Kidney capillary endothelial cell (primary cell): Measurements from ENCODE around the gene MARK2.

ENCODE experiments used
- DNase-seq: peaks from one replicate; pipeline ENCODE4 v3.0.0-alpha.2; 2018; ENCODE audit warnings: low spot score

The MARK2 gene

GRCh38 chr11:63882555-63883242 lies 43.8 kb downstream of the MARK2 start:
- no peak for DNase-seq

- no peak for DNase-seq
These were observed 44.9 kb downstream of the MARK2 start for GRCh38 chr11:63883791-63884190.

GRCh38 chr11:63884196-63884932 lies 45.5 kb downstream of the MARK2 start:
- no peak for DNase-seq

- DNase-seq: no peak
These were observed 48.6 kb downstream of the MARK2 start for GRCh38 chr11:63887386-63887999.

- DNase-seq: no peak
These were observed 49.5 kb downstream of the MARK2 start for GRCh38 chr11:63888170-63889086.

GRCh38 chr11:63889344-63889743 lies 50.4 kb downstream of the MARK2 start:
- DNase-seq: no peak

- no peak for DNase-seq
These were observed 51.5 kb downstream of the MARK2 start for GRCh38 chr11:63890368-63890767.

- no peak for DNase-seq
These were observed 53.3 kb downstream of the MARK2 start for GRCh38 chr11:63892228-63892627.

- DNase-seq: no peak
These were observed 54.4 kb downstream of the MARK2 start for GRCh38 chr11:63893355-63893754.

GRCh38 chr11:63896071-63896470 lies 57.2 kb downstream of the MARK2 start:
- DNase-seq: no peak

GRCh38 chr11:63897459-63898146 lies 58.7 kb downstream of the MARK2 start:
- DNase-seq: no peak

GRCh38 chr11:63901660-63902059 lies 62.8 kb downstream of the MARK2 start:
- DNase-seq: no peak

- DNase-seq: no peak
These were observed 65.0 kb downstream of the MARK2 start for GRCh38 chr11:63903884-63904283.

- no peak for DNase-seq
These were observed 65.8 kb downstream of the MARK2 start for GRCh38 chr11:63904743-63905142.

GRCh38 chr11:63905179-63905578 lies 66.3 kb downstream of the MARK2 start:
- no peak for DNase-seq

GRCh38 chr11:63906087-63906486 lies 67.2 kb downstream of the MARK2 start:
- no peak for DNase-seq

GRCh38 chr11:63906585-63906984 lies 67.7 kb downstream of the MARK2 start:
- DNase-seq: no peak

GRCh38 chr11:63907063-63907462 lies 68.2 kb downstream of the MARK2 start:
- no peak for DNase-seq

GRCh38 chr11:63907808-63908530 lies 69.1 kb downstream of the MARK2 start:
- no peak for DNase-seq

- no peak for DNase-seq
These were observed 69.9 kb downstream of the MARK2 start for GRCh38 chr11:63908631-63909401.
